Chondrocyte (in vitro differentiated cells): ENCODE data around the gene TSN. TPM values are rescaled to one million over a fixed set of nuclear protein-coding genes. Genes with fewer than 3 reads are reported as not detected.

Source experiments
- DNase-seq: peaks from one replicate; pipeline ENCODE4 v3.0.0; 2021; ENCODE audit warnings: mixed read lengths, low spot score
- H3K27ac Mint-ChIP-seq: one replicate; pipeline ENCODE4 v1.8.0; 2021; ENCODE audit warnings: mild to moderate bottlenecking, moderate library complexity, mixed read lengths; ENCODE audit not compliant: unreplicated experiment
- H3K27me3 Mint-ChIP-seq: 2 replicates; pipeline ENCODE4 v1.8.0; 2021; ENCODE audit warnings: low read depth, mixed read lengths
- H3K36me3 Mint-ChIP-seq: 2 replicates; pipeline ENCODE4 v1.8.0; 2021; ENCODE audit warnings: low read depth, mixed read lengths
- H3K4me1 Mint-ChIP-seq: 2 replicates; pipeline ENCODE4 v1.8.0; 2021; ENCODE audit warnings: low read depth, mild to moderate bottlenecking, mixed read lengths
- H3K4me3 Mint-ChIP-seq: one replicate; pipeline ENCODE4 v1.8.0; 2021; ENCODE audit warnings: mild to moderate bottlenecking, moderate library complexity, mixed read lengths; ENCODE audit not compliant: unreplicated experiment
- H3K9me3 Mint-ChIP-seq: 2 replicates; pipeline ENCODE4 v1.8.0; 2021; ENCODE audit warnings: low read depth, mixed read lengths
- long read RNA-seq: library from polyadenylated mRNA; stranded (forward); transcript quantifications from one replicate; pipeline ENCODE4 v2.0.0, GENCODE V29; 2021
- total RNA-seq: library from RNA; stranded (reverse); gene quantifications from 3 replicates; pipeline ENCODE4 v1.2.1, GENCODE V29; 2021
- TF ChIP-seq, protein P1 (sequence below): fragments of 200-600 bp; sonication (generic); IDR thresholded peaks from 2 replicates; pipeline ENCODE4 v1.5.0; 2021; ENCODE audit warnings: antibody characterized with exemption, mild to moderate bottlenecking, moderate library complexity

The TSN gene
- 51.1 to 61.6 TPM (median 57.1 TPM) in 3 replicates for total RNA-seq
- long read RNA-seq, transcript TSN-201 (6 exons, 3,420 nt): major isoform, 213 of 228 reads
- long read RNA-seq, partial matches to known transcripts: 1 of 228 reads
- long read RNA-seq, other reads (novel, unspliced or antisense): 8 of 228 reads

DNA sequence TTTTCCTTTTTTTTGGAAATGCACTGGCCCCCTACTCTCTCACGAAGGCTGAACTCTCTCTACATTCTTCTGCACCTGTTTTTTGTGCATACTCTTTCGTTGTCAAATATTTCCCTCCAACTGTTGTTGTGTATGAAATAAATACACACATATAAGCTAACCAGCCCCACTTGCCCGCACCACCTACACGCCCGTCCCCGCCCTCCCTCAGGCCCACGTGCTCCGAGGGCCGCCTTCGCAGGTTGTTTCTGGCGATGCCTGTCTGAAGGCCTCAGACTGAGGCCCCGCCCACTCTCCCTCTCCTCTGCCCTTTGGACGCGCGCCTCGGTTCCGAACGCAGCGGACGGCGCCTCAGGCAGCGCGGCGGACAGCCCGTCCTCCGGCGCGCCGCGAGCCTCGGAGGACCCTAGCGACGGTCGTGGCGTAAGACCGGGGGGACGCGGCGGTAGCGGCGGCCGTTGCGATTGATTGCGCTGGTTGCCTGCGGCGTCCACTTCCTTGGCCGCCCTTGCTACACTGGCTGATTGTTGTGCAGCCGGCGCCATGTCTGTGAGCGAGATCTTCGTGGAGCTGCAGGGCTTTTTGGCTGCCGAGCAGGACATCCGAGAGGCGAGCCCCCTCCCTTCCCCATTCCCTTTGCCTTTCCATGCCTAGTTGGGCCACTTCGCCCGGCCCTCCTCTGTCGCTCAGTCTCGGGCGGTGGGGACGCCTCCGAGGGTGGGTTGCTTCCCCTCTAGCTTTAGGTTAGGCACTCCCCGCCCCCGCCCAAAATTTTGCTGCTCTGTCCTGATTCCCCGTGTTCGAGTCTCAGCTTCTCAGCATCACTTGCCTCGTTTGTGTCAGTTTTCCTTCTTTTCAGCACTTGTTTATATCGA, at the start of gene TSN:
TSS of gene TSN (plus strand) at position 415 of the 875 bp plus-strand sequence. CDS start at position 544, 129 bp downstream.
- peak within 1 kb of the TSS; percentile 95 for H3K4me3 Mint-ChIP-seq

DNA sequence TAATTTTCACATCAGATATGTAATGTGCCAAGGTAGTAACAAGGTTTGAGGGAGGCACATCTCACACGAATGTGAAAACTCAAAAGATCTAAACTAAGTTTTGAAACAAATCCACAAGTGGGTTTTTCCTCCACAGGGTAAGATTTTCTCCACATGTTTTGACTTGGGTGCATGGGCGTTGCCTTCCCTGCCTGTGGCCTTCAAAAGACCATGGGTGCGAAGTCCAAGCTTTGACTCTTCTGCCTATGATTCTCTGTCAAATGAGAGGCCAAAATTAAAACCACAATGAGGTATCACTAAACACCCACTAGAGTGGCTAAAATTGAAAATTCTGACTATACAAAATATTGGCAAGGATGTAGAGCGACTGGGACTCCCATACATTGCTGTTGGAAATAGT, 49.5 kb upstream of the TSN start:
- Mint-ChIP-seq H3K27ac (no peak overlapping the region), H3K4me1 (peaks cover 18% of the 10 kb centered on the region), H3K4me3 (no peak overlapping the region), H3K27me3 (no peaks in the 10 kb centered on the region), H3K9me3 (no peaks in the 10 kb centered on the region), H3K36me3 (no peaks in the 10 kb centered on the region)
- DNase-seq: no peak
- TF ChIP-seq, protein P1, sequence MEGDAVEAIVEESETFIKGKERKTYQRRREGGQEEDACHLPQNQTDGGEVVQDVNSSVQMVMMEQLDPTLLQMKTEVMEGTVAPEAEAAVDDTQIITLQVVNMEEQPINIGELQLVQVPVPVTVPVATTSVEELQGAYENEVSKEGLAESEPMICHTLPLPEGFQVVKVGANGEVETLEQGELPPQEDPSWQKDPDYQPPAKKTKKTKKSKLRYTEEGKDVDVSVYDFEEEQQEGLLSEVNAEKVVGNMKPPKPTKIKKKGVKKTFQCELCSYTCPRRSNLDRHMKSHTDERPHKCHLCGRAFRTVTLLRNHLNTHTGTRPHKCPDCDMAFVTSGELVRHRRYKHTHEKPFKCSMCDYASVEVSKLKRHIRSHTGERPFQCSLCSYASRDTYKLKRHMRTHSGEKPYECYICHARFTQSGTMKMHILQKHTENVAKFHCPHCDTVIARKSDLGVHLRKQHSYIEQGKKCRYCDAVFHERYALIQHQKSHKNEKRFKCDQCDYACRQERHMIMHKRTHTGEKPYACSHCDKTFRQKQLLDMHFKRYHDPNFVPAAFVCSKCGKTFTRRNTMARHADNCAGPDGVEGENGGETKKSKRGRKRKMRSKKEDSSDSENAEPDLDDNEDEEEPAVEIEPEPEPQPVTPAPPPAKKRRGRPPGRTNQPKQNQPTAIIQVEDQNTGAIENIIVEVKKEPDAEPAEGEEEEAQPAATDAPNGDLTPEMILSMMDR: no peak

More for the DNA sequence above, at the start of gene TSN:
- TF ChIP-seq, protein P1: no peak
- no peaks in the 10 kb centered on the region for H3K9me3 Mint-ChIP-seq
- peak within 1 kb of the TSS; percentile 92 for H3K27ac Mint-ChIP-seq
- peaks cover 4% of the 10 kb centered on the region for H3K36me3 Mint-ChIP-seq
- peaks cover 31% of the 10 kb centered on the region for H3K4me1 Mint-ChIP-seq
- H3K27me3 Mint-ChIP-seq: no peaks in the 10 kb centered on the region
- peak; percentile 99 for DNase-seq

DNA sequence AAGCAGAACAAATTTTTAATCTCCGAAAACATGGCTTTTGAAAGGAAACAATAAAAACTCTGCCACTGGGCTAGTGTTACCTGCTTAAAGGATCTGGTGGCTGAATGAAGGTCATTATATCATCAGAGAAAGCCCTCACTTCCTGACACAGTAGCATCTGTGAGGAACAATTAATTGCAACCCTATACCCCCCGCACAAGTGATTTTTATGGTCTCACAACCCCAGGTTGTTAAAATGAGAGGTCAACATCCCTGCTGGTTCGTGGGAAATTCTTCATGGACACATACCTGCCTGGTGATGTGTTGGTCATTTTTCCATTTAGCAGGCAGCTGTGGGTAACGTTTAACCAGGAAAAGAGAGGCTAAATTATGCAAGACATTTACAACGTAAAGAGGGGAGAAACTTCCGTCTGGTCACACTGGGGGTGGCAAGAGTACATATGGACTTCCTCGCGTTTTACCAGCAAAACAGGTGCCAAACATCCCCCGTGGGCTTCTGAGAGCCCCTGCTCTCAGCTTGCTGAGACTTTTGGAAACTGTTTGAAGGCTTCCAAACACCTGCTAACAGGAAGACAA, 48.0 kb upstream of the TSN start:
- Mint-ChIP-seq H3K27ac (no peak overlapping the region), H3K4me1 (peaks cover 26% of the 10 kb centered on the region), H3K36me3 (no peaks in the 10 kb centered on the region), H3K4me3 (no peak overlapping the region), H3K27me3 (no peaks in the 10 kb centered on the region), H3K9me3 (no peaks in the 10 kb centered on the region)
- TF ChIP-seq, protein P1: no peak
- peak; percentile 1 for DNase-seq

DNA sequence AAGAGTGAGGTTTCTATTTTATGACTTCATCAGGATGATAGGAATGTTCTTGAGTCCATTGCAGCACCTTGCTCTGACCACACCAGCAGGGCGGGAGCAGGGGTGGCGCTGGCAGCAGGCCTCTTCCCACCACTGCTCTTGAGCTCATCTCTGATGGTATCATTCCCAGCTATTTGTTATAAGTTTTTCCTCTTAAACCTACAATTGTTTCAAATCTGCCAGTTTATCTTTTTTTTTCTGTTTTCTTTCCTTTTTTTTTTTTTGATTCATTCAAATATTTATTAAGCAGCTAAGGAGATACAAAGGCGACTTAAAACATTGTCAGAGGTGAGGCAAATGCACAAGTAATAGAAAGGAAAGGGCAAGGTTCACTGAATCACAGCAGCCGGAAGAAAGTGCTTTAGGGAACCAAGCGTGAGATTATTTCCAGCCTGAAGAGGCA, 47.5 kb upstream of the TSN start:
- Mint-ChIP-seq H3K27me3 (no peaks in the 10 kb centered on the region), H3K27ac (no peak overlapping the region), H3K4me3 (no peak overlapping the region), H3K36me3 (no peaks in the 10 kb centered on the region), H3K9me3 (no peaks in the 10 kb centered on the region), H3K4me1 (peaks cover 26% of the 10 kb centered on the region)
- TF ChIP-seq, protein P1: no peak
- peak; percentile 26 for DNase-seq

DNA sequence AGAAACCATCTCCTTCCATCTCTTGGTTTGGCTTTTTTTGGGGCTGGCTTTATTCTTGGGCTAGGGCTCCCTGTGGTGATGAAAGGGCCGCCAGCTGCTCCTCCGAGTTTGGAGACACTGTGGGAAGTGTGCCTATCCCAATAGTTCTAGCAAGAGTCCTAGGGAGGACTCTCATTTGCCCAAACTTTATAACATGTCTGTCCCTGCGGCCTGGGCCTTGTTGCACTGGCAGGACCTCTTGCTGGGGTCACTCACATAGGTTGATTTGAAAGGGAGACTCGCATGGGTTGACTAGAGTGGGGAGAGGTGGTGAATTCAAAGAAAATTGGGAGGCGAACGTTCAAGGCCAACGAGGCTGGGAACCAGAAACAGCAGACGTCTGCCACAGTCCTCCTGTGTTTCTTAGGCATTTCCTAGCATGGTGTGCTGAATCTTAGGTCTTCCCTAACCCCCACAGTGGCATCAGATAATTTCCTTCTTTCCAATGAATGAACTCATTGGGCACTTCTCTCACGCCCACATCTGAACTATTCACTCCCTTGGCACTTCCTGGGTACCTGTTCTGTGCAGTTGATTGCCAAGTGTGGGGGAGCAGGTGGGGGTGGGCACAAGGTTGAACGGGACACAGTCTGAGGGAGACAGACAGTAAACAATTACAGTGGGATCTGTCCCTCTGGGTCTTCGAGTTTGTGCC, 45.5 kb upstream of the TSN start:
- peak overlapping the region; percentile 96 for H3K27ac Mint-ChIP-seq
- H3K4me3 Mint-ChIP-seq: no peak overlapping the region

More for the DNA sequence above, 45.5 kb upstream of the TSN start:
- DNase-seq: peak; percentile 36
- Mint-ChIP-seq H3K9me3 (no peaks in the 10 kb centered on the region), H3K4me1 (peaks cover 26% of the 10 kb centered on the region), H3K27me3 (no peaks in the 10 kb centered on the region), H3K36me3 (no peaks in the 10 kb centered on the region)
- TF ChIP-seq, protein P1: no peak
